ENCODE measurements around the gene NPPA. TPM values are rescaled to one million over a fixed set of nuclear protein-coding genes. Genes with fewer than 3 reads are reported as not detected.
A peak's percentile ranks its signal among the peaks of the same experiment; 100 is the strongest.
"Not testable (repeated sequence)": the region's sequence is repeated elsewhere in the genome, so short reads cannot be mapped to it uniquely, and the experiment has no call there.

Gene NPPA
- 0.32 TPM in 1 of 2 replicates, not detected in the other for total RNA-seq

- H3K4me3 ChIP-seq (ENCODE audit: low read depth, low read length) = no peak within 1 kb of the TSS
- no peak for DNase-seq (ENCODE audit: low read depth)
- TF ChIP-seq, protein P1, sequence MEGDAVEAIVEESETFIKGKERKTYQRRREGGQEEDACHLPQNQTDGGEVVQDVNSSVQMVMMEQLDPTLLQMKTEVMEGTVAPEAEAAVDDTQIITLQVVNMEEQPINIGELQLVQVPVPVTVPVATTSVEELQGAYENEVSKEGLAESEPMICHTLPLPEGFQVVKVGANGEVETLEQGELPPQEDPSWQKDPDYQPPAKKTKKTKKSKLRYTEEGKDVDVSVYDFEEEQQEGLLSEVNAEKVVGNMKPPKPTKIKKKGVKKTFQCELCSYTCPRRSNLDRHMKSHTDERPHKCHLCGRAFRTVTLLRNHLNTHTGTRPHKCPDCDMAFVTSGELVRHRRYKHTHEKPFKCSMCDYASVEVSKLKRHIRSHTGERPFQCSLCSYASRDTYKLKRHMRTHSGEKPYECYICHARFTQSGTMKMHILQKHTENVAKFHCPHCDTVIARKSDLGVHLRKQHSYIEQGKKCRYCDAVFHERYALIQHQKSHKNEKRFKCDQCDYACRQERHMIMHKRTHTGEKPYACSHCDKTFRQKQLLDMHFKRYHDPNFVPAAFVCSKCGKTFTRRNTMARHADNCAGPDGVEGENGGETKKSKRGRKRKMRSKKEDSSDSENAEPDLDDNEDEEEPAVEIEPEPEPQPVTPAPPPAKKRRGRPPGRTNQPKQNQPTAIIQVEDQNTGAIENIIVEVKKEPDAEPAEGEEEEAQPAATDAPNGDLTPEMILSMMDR (IDR thresholded peaks at IDR 0.05; ENCODE audit: insufficient read depth, low read depth, low read length) = no peak
Measured at GRCh38 chr1:11847667-11848372, at the start of gene NPPA. NPPA (minus strand) TSS chr1:11847783; CDS start chr1:11847684, 99 bp downstream.

- not testable (repeated sequence) for H3K4me3 ChIP-seq (ENCODE audit: low read depth, low read length); DNase-seq (ENCODE audit: low read depth)
Measured at GRCh38 chr1:11894501-11894900, 46.9 kb upstream of the NPPA start.

DNA sequence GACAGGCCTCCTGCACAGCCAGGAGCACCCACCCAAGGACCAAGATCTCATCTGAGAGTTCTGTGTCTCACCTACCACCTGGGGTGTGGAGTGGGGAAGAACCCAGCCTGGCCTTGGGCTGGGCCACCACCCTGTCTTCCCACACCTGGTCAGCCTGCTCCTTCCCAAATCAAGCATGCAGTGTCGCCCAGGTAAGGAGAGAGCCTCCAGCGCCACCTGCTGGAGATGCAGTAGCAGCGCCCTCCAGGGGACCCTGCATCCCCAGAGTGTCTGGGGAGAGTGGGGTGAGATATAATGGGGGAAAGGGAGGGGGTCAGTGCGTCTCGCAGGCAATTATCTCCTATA, 46.3 kb upstream of the NPPA start:
- no peak overlapping the region for H3K4me3 ChIP-seq (ENCODE audit: low read depth, low read length)
- TF ChIP-seq, protein P1 (IDR thresholded peaks at IDR 0.05; ENCODE audit: insufficient read depth, low read depth, low read length) = peak; percentile 93
- DNase-seq (ENCODE audit: low read depth) = peak; percentile 39

- TF ChIP-seq, protein P1 (IDR thresholded peaks at IDR 0.05; ENCODE audit: insufficient read depth, low read depth, low read length) = no peak
- H3K4me3 ChIP-seq (ENCODE audit: low read depth, low read length) = no peak overlapping the region
- no peak for DNase-seq (ENCODE audit: low read depth)
Measured at GRCh38 chr1:11891433-11892186, 44.0 kb upstream of the NPPA start.

GRCh38 chr1:11888877-11889208, 41.3 kb upstream of the NPPA start:
- no peak for DNase-seq (ENCODE audit: low read depth)

GRCh38 chr1:11888206-11888876, 40.8 kb upstream of the NPPA start:
- TF ChIP-seq, protein P1 (IDR thresholded peaks at IDR 0.05; ENCODE audit: insufficient read depth, low read depth, low read length) = no peak
- DNase-seq (ENCODE audit: low read depth) = no peak
- no peak overlapping the region for H3K4me3 ChIP-seq (ENCODE audit: low read depth, low read length)

More at GRCh38 chr1:11888877-11889208, 41.3 kb upstream of the NPPA start:
- H3K4me3 ChIP-seq (ENCODE audit: low read depth, low read length) = no peak overlapping the region
- TF ChIP-seq, protein P1 (IDR thresholded peaks at IDR 0.05; ENCODE audit: insufficient read depth, low read depth, low read length) = no peak

DNA sequence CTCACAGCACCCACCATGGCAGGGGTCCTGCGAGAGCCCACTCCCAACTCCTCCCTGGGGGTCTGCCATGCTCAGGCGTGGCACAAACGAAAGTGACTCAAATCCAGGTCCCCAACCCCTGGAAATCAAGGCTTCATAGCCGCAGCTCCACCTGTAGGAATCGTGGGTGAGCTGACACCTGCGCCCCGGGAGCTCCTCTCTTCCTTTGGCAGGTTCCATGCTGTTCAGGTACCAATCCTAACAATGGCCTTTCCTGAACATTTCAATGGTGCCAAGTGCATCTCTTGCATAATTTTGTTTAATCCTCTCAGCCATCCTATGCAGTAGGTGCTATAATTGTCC, 40.1 kb upstream of the NPPA start:
- TF ChIP-seq, protein P1 (IDR thresholded peaks at IDR 0.05; ENCODE audit: insufficient read depth, low read depth, low read length) = no peak
- no peak for DNase-seq (ENCODE audit: low read depth)
- no peak overlapping the region for H3K4me3 ChIP-seq (ENCODE audit: low read depth, low read length)

Data from fibroblast of villous mesenchyme (primary cell).